Thymus (tissue), 11 donors: ENCODE results near the gene LCN2. TPM values are rescaled to one million over a fixed set of nuclear protein-coding genes. Genes with fewer than 3 reads are reported as not detected.

ENCODE experiments used
- DNase-seq, 9 donors: peaks; one replicate each; pipeline ENCODE4 v3.0.0-alpha.2; 2013; ENCODE audit warnings: low spot score in 9 of 9, low read depth in 6 of 9, missing footprints in 1 of 9
- H3K27ac ChIP-seq, 2 donors: one replicate each; pipeline ENCODE4 v1.5.1; 2013; ENCODE audit warnings: control low read depth in 1 of 2, low read depth in 1 of 2, low read length in 1 of 2, mild to moderate bottlenecking in 1 of 2, moderate library complexity in 1 of 2
- H3K27me3 ChIP-seq, 2 donors: one replicate each; pipeline ENCODE4 v1.5.1; 2013; ENCODE audit warnings: low read length in 1 of 2; ENCODE audit not compliant: control insufficient read depth in 2 of 2, insufficient read depth in 1 of 2
- H3K36me3 ChIP-seq, 2 donors: one replicate each; pipeline ENCODE4 v1.5.1; 2013; ENCODE audit warnings: low read length in 1 of 2, mild to moderate bottlenecking in 1 of 2, moderate library complexity in 1 of 2; ENCODE audit not compliant: control insufficient read depth in 2 of 2, insufficient read depth in 2 of 2
- H3K4me1 ChIP-seq, 2 donors: one replicate each; pipeline ENCODE4 v1.5.1; 2013; ENCODE audit warnings: low read length in 2 of 2; ENCODE audit not compliant: control insufficient read depth in 2 of 2, insufficient read depth in 2 of 2
- H3K4me3 ChIP-seq, 2 donors: one replicate each; pipeline ENCODE4 v1.5.1; 2013; ENCODE audit warnings: low read length in 2 of 2, control low read depth in 1 of 2, mild to moderate bottlenecking in 1 of 2
- H3K9me3 ChIP-seq, 2 donors: one replicate each; pipeline ENCODE4 v1.5.1; 2013; ENCODE audit warnings: low read length in 1 of 2, mild to moderate bottlenecking in 1 of 2; ENCODE audit not compliant: control insufficient read depth in 2 of 2, insufficient read depth in 1 of 2
- WGBS: extraction: QIAGEN DNeasy Blood & Tissue Kit; methylation state at CpG from one replicate; pipeline ENCODE4 v1.1.7; 2013; 5-methylcytosine and 5-hydroxymethylcytosine counted together
- polyA plus RNA-seq: library from polyadenylated mRNA; stranded (reverse); fragments of 200-250 nt; gene quantifications from one replicate; pipeline ENCODE4 v1.2.3, GENCODE V29; 2013
- total RNA-seq: library from RNA; stranded (reverse); fragments of 120-200 nt; gene quantifications from one replicate; pipeline ENCODE4 v1.2.4, GENCODE V29; 2013
- donor health status: healthy.

LCN2 gene
- total and polyA plus RNA-seq, 2 donors, result 3.4 to 31.9 TPM

- peak overlapping the region in 1 of 2 donors; percentile 13 for H3K4me3 ChIP-seq
- no peak overlapping the region for H3K27ac ChIP-seq
- H3K27me3 ChIP-seq, result peaks cover 13 to 28% of the 10 kb centered on the region in 2 donors
- 32% methylated on average over 56 of the region's 56 CpGs for WGBS
- peaks cover 10 to 27% of the 10 kb centered on the region in 2 donors for H3K4me1 ChIP-seq
- peak in 1 of 9 donors; percentile 62 for DNase-seq
- H3K9me3 ChIP-seq, result peaks cover 0 to 1% of the 10 kb centered on the region in 2 donors
- H3K36me3 ChIP-seq, result peaks cover 4 to 15% of the 10 kb centered on the region in 2 donors
Measured at GRCh38 chr9:128192601-128193371, 43.5 kb downstream of the LCN2 start.

GRCh38 chr9:128193469-128194096 is 44.3 kb downstream of the LCN2 start:
- Histone ChIP-seq H3K27ac (no peak overlapping the region), H3K4me1 (peaks cover 10 to 27% of the 10 kb centered on the region in 2 donors), H3K36me3 (peaks cover 4 to 11% of the 10 kb centered on the region in 2 donors), H3K27me3 (peaks cover 13 to 28% of the 10 kb centered on the region in 2 donors), H3K9me3 (peaks cover 0 to 1% of the 10 kb centered on the region in 2 donors), H3K4me3 (no peak overlapping the region)
- no peak for DNase-seq
- 80% methylated on average over 14 of the region's 14 CpGs for WGBS

- no peak overlapping the region for H3K27ac ChIP-seq
- H3K36me3 ChIP-seq, result no peaks in the 10 kb centered on the region
- 97% methylated on average over 13 of the region's 13 CpGs for WGBS
- DNase-seq, result no peak
- H3K9me3 ChIP-seq, result peaks cover 0 to 7% of the 10 kb centered on the region in 2 donors
- H3K4me1 ChIP-seq, result peaks cover 5 to 13% of the 10 kb centered on the region in 2 donors
- peaks cover 24 to 35% of the 10 kb centered on the region in 2 donors for H3K27me3 ChIP-seq
- no peak overlapping the region for H3K4me3 ChIP-seq
Measured at GRCh38 chr9:128201441-128202369, 52.5 kb downstream of the LCN2 start.

- Histone ChIP-seq H3K4me1 (peaks cover 5 to 13% of the 10 kb centered on the region in 2 donors), H3K9me3 (peaks cover 0 to 7% of the 10 kb centered on the region in 2 donors), H3K4me3 (peak overlapping the region in 1 of 2 donors; percentile 61), H3K27ac (no peak overlapping the region), H3K36me3 (no peaks in the 10 kb centered on the region), H3K27me3 (peaks cover 24 to 41% of the 10 kb centered on the region in 2 donors)
- no peak for DNase-seq
- WGBS, result 49% methylated on average over 2 of the region's 2 CpGs
Measured at GRCh38 chr9:128202648-128203023, 53.4 kb downstream of the LCN2 start.

Other genes starting within 250 kb of the LCN2 start
- gene ST6GALNAC6, start 249.8 kb upstream of the LCN2 start, total RNA-seq, result 16.2 TPM
- gene ST6GALNAC6, start 249.8 kb upstream of the LCN2 start, polyA plus RNA-seq, result 42.8 TPM
- gene ST6GALNAC4, start 232.4 kb upstream of the LCN2 start, total RNA-seq, result 8.5 TPM
- gene ST6GALNAC4, start 232.4 kb upstream of the LCN2 start, polyA plus RNA-seq, result 12.8 TPM
- gene PIP5KL1, start 218.7 kb upstream of the LCN2 start, total RNA-seq, result 0.33 TPM
- 1.2 TPM for gene PIP5KL1, start 218.7 kb upstream of the LCN2 start, polyA plus RNA-seq
- gene DPM2, start 211.6 kb upstream of the LCN2 start, total RNA-seq, result 17.9 TPM
- 32.8 TPM for gene DPM2, start 211.6 kb upstream of the LCN2 start, polyA plus RNA-seq
- gene EEIG1, start 168.5 kb upstream of the LCN2 start, total RNA-seq, result 12.9 TPM
- 51.4 TPM for gene EEIG1, start 168.5 kb upstream of the LCN2 start, polyA plus RNA-seq
- gene NAIF1, start 82.1 kb upstream of the LCN2 start, total RNA-seq, result 10.9 TPM
- 11.5 TPM for gene NAIF1, start 82.1 kb upstream of the LCN2 start, polyA plus RNA-seq
- 13.4 TPM for gene SLC25A25, start 81.2 kb upstream of the LCN2 start, total RNA-seq
- gene SLC25A25, start 81.2 kb upstream of the LCN2 start, polyA plus RNA-seq, result 12.3 TPM
- 51.6 TPM for gene PTGES2, start 21.7 kb upstream of the LCN2 start, total RNA-seq
- gene PTGES2, start 21.7 kb upstream of the LCN2 start, polyA plus RNA-seq, result 39.3 TPM
- gene BBLN, start 10.8 kb downstream of the LCN2 start, total RNA-seq, result 134 TPM
- 162 TPM for gene BBLN, start 10.8 kb downstream of the LCN2 start, polyA plus RNA-seq
- 25.4 TPM for gene CIZ1, start 42.1 kb downstream of the LCN2 start, total RNA-seq
- 36.5 TPM for gene CIZ1, start 42.1 kb downstream of the LCN2 start, polyA plus RNA-seq
- 0.94 TPM for gene DNM1, start 53.9 kb downstream of the LCN2 start, total RNA-seq
- gene DNM1, start 53.9 kb downstream of the LCN2 start, polyA plus RNA-seq, result 4.5 TPM
- gene GOLGA2, start 126.6 kb downstream of the LCN2 start, total RNA-seq, result 18.3 TPM
- gene GOLGA2, start 126.6 kb downstream of the LCN2 start, polyA plus RNA-seq, result 45.0 TPM
- gene SWI5, start 126.8 kb downstream of the LCN2 start, total RNA-seq, result 25.9 TPM
- 26.3 TPM for gene SWI5, start 126.8 kb downstream of the LCN2 start, polyA plus RNA-seq
- 20.3 TPM for gene TRUB2, start 173.0 kb downstream of the LCN2 start, total RNA-seq
- 14.9 TPM for gene TRUB2, start 173.0 kb downstream of the LCN2 start, polyA plus RNA-seq
- gene COQ4, start 173.4 kb downstream of the LCN2 start, total RNA-seq, result 27.9 TPM
- gene COQ4, start 173.4 kb downstream of the LCN2 start, polyA plus RNA-seq, result 61.7 TPM
- gene SLC27A4, start 191.1 kb downstream of the LCN2 start, total RNA-seq, result 6.7 TPM
- gene SLC27A4, start 191.1 kb downstream of the LCN2 start, polyA plus RNA-seq, result 20.7 TPM
- 46.7 TPM for gene URM1, start 221.9 kb downstream of the LCN2 start, total RNA-seq
- gene URM1, start 221.9 kb downstream of the LCN2 start, polyA plus RNA-seq, result 37.9 TPM